Activated CD4-positive, alpha-beta T cell treated with anti-CD3 and anti-CD28 coated beads for 1 hour (primary cell): Measurements from ENCODE around the gene ZNG1F.
"Not testable (repeated sequence)": the region's sequence is repeated elsewhere in the genome, so short reads cannot be mapped to it uniquely, and the experiment has no call there.

Experiments used
- DNase-seq: peaks from one replicate; pipeline ENCODE4 v3.0.0-alpha.2; 2020

Gene ZNG1F

DNA sequence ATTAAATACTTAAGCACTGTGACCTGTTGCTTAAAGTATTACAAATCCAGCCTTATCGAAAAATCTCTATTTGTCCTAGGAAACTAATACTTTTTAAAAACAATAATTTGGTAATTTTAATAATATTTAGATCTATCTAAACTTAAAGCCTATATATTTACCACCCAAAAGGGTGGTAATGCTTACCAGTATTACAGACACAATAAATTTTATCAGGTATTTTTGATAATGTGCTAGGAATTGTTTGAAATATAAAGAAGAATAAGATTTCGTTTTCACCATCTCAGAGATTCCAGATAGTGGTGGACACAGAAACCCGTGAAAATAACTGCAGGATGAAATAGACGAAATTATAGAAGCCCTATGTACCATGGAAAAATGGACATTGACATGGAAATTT, 68.4 kb downstream of the ZNG1F start:
- DNase-seq: not testable (repeated sequence)

GRCh38 chr9:41119719-41120118, 69.4 kb downstream of the ZNG1F start:
- not testable (repeated sequence) for DNase-seq

DNA sequence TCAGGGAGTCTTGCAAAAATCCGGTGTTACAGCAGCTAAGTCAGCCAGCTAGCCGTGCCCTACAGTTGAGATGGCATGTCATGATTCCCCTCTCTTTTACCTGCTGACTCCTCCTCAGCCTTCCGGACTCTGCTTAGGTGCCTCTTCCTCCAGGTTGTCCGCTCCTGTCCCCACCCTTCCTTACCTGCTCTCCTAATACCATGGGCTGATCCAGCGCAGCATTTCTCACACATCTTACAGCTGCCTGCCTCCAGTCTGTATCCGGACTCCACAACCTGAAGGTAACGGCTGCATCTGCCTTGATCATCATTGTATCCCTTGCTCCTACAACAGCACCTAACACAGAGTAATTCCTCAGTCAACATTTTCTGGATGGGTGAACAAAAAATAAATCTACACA, 69.8 kb downstream of the ZNG1F start:
- DNase-seq: not testable (repeated sequence)

DNA sequence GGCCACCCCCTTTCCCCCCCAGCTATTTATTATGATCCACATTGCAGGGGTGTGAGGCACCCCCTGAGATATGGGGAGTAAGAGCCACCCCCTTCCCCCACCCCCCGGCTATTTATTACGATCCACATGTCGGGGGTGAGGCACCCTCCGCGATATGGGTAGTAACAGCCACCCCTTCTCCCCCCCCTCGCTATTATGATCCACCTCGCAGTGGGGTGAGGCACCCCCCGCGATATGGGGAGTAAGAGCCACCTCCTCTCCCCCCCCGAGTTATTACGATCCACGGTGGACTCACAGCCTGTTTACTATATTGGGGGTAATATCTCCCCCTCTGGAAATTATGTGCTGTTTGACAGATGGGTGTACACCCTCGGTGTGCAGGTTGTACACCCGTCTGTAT, 75.8 kb downstream of the ZNG1F start:
- DNase-seq: not testable (repeated sequence)

GRCh38 chr9:41111414-41111813, 77.7 kb downstream of the ZNG1F start:
- DNase-seq: not testable (repeated sequence)

- not testable (repeated sequence) for DNase-seq
These were observed 78.2 kb downstream of the ZNG1F start for GRCh38 chr9:41110913-41111312.

- DNase-seq: not testable (repeated sequence)
These were observed 79.9 kb downstream of the ZNG1F start for GRCh38 chr9:41109253-41109652.

GRCh38 chr9:41108816-41109215, 80.3 kb downstream of the ZNG1F start:
- DNase-seq: not testable (repeated sequence)

GRCh38 chr9:41106472-41107116, 82.5 kb downstream of the ZNG1F start:
- DNase-seq: not testable (repeated sequence)

DNA sequence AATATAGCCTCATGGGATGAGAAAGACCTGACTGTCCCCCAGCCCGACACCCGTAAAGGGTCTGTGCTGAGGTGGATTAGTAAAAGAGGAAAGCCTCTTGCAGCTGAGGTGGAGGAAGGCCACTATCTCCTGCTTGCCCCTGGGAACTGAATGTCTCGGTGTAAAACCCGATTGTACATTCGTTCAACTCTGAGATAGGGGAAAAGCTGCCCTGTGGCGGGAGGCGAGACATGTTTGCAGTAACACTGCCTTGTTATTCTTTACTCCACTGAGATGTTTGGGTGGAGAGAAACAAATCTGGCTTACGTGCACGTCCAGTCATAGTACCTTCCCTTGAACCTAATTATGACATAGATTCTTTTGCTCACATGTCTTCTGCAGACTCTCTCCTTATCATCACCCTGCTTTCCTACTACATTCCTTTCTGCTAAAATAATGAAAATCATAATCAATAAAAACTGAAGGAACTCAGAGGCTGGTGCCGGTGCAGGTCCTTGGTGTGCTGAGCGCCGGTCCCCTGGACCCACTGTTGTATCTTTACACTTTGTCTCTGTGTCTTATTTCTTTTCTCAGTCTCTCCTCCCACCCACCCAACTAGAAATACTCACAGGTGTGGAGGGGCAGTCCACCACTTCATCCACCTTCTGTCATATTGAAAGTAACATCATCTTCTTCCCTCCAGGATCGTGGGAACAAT, 83.4 kb downstream of the ZNG1F start:
- DNase-seq: not testable (repeated sequence)

GRCh38 chr9:41104542-41104941, 84.6 kb downstream of the ZNG1F start:
- DNase-seq: not testable (repeated sequence)

DNA sequence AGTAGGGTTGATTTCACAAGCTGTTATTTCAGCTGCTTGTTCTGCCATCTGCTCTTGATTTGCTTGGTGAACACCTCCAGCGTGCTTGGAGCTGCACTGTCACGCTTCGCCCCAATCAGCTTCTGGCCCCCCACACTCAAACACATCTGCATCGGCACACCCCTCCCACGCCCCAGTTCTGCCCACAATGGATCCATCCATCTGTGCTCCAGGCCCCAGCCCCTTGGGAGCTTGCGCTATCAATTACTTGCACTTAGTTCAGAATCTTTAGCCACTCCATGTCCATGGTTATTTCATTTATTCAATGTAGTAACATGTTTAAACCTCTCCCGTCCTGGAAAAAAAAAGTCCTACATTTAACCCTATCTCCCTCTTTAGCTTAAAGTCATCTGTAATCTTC, 88.6 kb downstream of the ZNG1F start:
- not testable (repeated sequence) for DNase-seq

- not testable (repeated sequence) for DNase-seq
These were observed 90.4 kb downstream of the ZNG1F start for GRCh38 chr9:41098759-41099158.

GRCh38 chr9:41095060-41095459, 94.1 kb downstream of the ZNG1F start:
- DNase-seq: not testable (repeated sequence)

DNA sequence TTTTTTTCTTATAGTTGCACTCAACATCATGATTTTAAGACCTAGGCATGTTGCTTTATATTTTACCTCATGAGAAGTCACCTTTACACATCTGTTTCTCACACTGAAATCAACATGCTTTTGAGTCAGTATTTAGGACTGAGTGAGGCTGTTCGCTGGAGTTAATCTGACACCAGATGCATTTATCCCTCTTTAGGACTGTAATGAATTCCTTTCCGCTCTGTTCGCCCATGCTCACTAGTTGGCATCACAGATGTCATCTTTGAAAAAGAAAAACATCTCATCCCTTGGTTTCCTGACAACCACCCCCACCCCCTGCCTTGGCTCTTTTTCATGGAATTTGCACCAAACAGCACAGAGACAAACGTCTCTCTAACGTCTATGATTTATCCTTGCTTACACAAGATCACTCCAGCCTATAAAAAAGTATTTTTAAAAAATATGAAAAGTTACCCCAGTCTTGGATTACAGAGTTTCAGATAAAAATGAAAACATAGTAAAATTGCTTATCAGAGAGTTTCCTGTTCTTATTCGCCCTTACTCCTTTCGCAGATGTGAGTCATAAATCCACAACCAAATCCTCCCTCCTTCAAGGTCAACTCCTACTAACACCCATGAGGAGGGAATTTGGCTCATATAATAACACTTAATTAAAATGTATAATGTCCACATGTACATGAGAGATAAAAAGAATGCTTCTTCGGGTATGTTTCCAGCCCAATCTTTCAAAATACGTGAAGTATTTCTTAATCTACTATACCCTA, 94.9 kb downstream of the ZNG1F start:
- DNase-seq: not testable (repeated sequence)

DNA sequence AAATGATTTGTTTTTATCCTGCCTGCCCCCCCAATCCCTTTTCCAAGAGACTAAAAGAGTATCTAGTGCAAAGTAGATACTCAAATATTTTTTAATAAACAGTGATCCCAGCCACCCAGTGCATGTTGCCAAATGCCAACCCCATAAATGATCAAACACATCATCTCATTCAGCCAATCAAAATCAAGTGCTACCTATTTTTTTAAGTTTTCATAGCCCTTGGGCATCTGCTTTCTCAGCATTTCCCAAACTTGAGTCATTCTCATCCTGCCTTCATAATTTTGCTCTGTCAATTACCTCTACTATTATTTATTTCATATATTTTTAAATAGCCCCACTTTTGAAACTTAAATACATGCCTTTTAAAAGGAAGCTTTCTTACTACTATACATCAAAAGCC, 98.2 kb downstream of the ZNG1F start:
- DNase-seq: not testable (repeated sequence)

- not testable (repeated sequence) for DNase-seq
These were observed 98.7 kb downstream of the ZNG1F start for GRCh38 chr9:41090386-41090785.

DNA sequence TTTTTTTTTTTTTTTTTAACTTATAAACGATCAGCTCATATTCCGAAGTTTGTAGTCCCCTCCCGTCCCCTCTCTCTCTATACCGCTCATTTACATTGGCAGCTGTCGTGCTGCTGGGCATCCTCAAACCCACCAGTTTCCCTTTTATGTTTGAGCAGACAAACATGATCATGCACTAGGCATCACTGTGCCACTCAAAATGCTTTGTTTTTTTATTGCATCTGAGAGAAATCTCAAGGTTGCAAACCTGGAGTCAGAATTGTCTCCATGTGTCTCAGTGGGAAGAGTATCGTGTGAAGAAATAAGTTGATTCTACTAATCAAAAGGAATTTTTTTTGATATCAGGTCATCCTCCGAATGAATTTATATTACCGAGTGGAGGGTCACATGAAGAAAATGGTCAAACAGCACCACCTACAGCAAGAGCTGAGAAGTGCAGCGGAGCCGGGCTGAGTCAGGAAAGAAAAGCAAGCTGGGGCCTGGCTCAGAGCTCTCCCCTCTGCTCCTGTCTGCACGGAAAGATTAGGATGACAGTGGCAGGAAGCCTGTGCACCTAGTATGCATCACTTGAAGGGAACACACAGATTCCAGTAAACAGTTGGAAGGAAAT, 100.6 kb downstream of the ZNG1F start:
- not testable (repeated sequence) for DNase-seq

DNA sequence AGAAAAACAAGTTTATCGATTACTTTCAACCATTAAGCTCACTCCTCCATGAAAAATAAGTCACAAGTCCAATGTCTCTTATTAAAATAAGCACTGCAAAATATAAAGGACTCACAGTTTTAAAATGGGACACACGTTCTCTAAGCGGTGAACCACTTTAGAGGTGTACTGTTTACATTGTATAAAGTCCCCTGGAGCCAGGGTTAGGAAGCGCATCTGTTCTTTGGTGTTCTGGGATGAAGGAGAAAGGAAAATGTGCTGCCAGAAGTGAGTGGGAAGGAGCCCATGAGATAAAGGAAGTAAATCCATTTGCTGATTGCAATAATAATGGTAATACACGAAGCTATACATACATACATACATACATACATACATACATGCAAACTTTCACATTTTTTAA, 101.2 kb downstream of the ZNG1F start:
- not testable (repeated sequence) for DNase-seq

DNA sequence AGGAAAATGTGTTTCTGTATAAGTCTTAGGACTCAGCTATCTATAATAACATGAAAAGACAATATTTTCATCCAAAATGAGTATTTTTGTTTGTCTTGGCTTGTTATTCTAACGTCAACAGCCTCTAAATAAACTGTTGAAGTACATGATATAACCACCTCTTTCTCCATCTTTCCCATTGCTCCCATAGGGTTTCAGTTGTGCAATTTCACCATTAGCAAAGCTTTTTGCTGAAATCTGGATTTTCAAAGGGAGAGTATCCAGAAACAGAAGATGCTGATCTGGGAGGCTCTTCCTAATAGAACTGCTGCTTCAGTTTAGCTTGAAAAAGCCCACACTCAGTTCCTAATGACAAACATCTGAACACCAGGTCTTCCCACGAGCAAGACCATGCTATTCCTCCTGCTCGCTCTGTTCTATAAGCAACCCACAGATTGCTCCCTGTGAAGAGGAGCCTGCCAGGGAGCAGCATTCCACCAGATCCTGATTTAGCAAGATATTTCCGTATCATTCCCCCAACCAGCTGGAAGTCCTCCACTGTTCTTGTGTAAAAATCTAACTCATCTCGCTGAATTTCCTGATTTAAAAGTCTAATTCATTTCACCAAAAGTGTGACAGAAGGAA, 101.8 kb downstream of the ZNG1F start:
- not testable (repeated sequence) for DNase-seq

DNA sequence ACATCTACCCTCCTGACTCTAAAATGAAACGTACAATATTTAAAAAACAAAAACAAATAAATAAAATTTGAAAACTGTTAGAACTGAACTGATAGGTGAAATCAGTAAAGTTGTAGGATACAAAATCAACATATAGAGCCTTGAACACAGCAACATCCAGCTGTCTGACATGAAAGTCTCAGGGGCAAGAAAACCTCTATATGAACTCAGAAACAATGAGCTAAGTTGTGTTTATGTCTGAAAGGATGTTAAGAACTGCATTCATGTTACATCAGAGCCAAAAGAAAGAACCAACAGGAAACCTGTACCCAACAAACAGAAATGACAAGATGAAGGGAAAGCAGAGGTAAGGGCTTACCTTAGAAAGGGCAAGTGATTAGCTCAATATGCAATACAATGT, 102.4 kb downstream of the ZNG1F start:
- DNase-seq: not testable (repeated sequence)

- not testable (repeated sequence) for DNase-seq
These were observed 102.9 kb downstream of the ZNG1F start for GRCh38 chr9:41086215-41086614.

DNA sequence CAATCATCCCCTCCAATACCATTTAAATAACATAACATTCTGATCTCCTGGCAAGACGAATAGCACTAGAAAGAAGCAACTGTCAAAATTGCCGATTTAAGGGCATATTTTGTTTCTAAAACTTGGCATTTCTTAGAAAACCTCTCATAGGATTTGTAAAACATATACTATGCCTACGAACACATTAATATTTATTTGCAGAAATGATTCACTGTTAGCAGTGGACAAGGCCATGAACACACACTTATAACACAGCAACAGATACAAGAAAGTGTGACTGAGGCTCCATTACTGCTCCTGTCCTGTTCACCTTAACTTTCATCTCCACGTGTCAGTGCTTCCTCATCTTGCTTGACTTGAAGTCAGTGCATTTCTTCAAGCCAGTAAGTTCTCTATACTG, 106.8 kb downstream of the ZNG1F start:
- DNase-seq: not testable (repeated sequence)
